NAMALWA (cell line): ENCODE results near the gene TTC27.
A peak's percentile ranks its signal among the peaks of the same experiment; 100 is the strongest.

Experiments used
- DNase-seq: peaks from one replicate; pipeline ENCODE4 v3.0.0-alpha.2; 2015; ENCODE audit warnings: low spot score

The TTC27 gene

GRCh38 chr2:32755666-32756065 is 127.8 kb downstream of the TTC27 start:
- DNase-seq, result no peak

- DNase-seq, result no peak
Measured at GRCh38 chr2:32756074-32756727, 128.4 kb downstream of the TTC27 start.

GRCh38 chr2:32758232-32758631 is 130.4 kb downstream of the TTC27 start:
- no peak for DNase-seq

GRCh38 chr2:32760628-32761027 is 132.8 kb downstream of the TTC27 start:
- DNase-seq, result no peak

GRCh38 chr2:32768387-32769174 is 140.7 kb downstream of the TTC27 start:
- DNase-seq, result no peak

GRCh38 chr2:32770360-32770759 is 142.5 kb downstream of the TTC27 start:
- DNase-seq, result no peak

- peak; percentile 67 for DNase-seq
Measured at GRCh38 chr2:32772638-32773447, 145.0 kb downstream of the TTC27 start.

- DNase-seq, result no peak
Measured at GRCh38 chr2:32773448-32773808, 145.6 kb downstream of the TTC27 start.

- DNase-seq, result no peak
Measured at GRCh38 chr2:32775954-32776353, 148.1 kb downstream of the TTC27 start.

GRCh38 chr2:32777714-32778113 is 149.9 kb downstream of the TTC27 start:
- DNase-seq, result no peak

- no peak for DNase-seq
Measured at GRCh38 chr2:32780961-32781360, 153.1 kb downstream of the TTC27 start.

- no peak for DNase-seq
Measured at GRCh38 chr2:32783469-32783868, 155.6 kb downstream of the TTC27 start.

- no peak for DNase-seq
Measured at GRCh38 chr2:32783933-32784332, 156.1 kb downstream of the TTC27 start.

GRCh38 chr2:32787207-32787606 is 159.4 kb downstream of the TTC27 start:
- no peak for DNase-seq

GRCh38 chr2:32788114-32788513 is 160.3 kb downstream of the TTC27 start:
- no peak for DNase-seq

- DNase-seq, result no peak
Measured at GRCh38 chr2:32792416-32792815, 164.6 kb downstream of the TTC27 start.

GRCh38 chr2:32798829-32799228 is 171.0 kb downstream of the TTC27 start:
- DNase-seq, result no peak

- DNase-seq, result no peak
Measured at GRCh38 chr2:32801741-32802140, 173.9 kb downstream of the TTC27 start.

- DNase-seq, result no peak
Measured at GRCh38 chr2:32802877-32803276, 175.0 kb downstream of the TTC27 start.

- DNase-seq, result no peak
Measured at GRCh38 chr2:32804205-32804604, 176.4 kb downstream of the TTC27 start.

- no peak for DNase-seq
Measured at GRCh38 chr2:32805104-32806095, 177.6 kb downstream of the TTC27 start.

- DNase-seq, result no peak
Measured at GRCh38 chr2:32806857-32807256, 179.0 kb downstream of the TTC27 start.
